Lower leg skin (tissue), 3 donors: ENCODE data around the gene SUMO2.

Experiments used
- POLR2A ChIP-seq, 2 donors: fragments of 450-650 bp; IDR thresholded peaks; one replicate each; pipeline ENCODE4 v1.6.1; 2016 to 2017; ENCODE audit warnings: antibody characterized with exemption in 2 of 2, mild to moderate bottlenecking in 1 of 2, moderate library complexity in 1 of 2
- TF ChIP-seq, protein P1 (sequence below), 3 donors: fragments of 450-650 bp; IDR thresholded peaks; one replicate each; pipeline ENCODE4 v1.5.1; 2016; ENCODE audit warnings: antibody characterized with exemption in 3 of 3, mild to moderate bottlenecking in 3 of 3, moderate library complexity in 2 of 3

DNA sequence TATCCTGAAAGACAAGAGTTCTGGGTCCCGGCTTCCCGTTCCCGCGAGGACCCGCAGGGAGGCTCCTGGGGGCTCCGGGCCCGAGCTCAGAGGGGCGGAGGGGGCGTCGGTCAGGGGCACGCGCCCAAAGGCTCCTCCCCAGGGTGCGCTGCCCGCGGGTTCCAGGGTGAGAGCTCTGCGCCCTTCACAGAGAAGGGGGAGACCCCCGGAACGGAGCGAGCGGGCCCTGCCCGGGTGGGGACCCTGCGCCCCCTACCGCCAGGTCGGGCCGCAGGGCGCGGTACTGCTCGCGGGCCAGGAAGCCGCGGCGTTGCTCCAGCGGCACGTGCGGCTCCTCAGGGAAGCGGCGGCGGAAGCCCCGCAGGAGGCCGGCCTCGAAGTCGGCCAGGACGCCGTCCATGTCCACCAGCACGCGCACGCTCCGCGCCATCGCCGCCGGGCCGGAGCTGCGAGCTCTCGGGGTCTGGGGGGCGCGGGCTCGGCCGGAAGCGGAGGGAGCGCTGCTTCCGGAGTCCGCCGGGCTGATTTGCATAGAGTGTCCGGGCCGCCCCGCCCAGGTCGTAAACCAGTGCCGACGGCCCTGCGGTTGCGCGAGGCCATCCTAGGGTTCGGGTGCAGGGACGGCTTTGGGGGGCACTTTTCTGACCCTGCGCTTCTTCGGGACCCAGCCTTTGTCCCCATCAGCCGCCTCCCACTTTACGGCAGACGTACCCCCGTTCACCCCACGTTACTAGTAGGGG lies 51.3 kb downstream of the SUMO2 start, which contains the start of gene NT5C:
- TF ChIP-seq POLR2A (IDR thresholded peaks at IDR 0.05): no peak
- TF ChIP-seq, protein P1, sequence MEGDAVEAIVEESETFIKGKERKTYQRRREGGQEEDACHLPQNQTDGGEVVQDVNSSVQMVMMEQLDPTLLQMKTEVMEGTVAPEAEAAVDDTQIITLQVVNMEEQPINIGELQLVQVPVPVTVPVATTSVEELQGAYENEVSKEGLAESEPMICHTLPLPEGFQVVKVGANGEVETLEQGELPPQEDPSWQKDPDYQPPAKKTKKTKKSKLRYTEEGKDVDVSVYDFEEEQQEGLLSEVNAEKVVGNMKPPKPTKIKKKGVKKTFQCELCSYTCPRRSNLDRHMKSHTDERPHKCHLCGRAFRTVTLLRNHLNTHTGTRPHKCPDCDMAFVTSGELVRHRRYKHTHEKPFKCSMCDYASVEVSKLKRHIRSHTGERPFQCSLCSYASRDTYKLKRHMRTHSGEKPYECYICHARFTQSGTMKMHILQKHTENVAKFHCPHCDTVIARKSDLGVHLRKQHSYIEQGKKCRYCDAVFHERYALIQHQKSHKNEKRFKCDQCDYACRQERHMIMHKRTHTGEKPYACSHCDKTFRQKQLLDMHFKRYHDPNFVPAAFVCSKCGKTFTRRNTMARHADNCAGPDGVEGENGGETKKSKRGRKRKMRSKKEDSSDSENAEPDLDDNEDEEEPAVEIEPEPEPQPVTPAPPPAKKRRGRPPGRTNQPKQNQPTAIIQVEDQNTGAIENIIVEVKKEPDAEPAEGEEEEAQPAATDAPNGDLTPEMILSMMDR (IDR thresholded peaks at IDR 0.05): no peak
